Subcutaneous adipose tissue (tissue), 4 donors: Measurements from ENCODE around the gene CLDN9. TPM values are rescaled to one million over a fixed set of nuclear protein-coding genes. Genes with fewer than 3 reads are reported as not detected.

Experiments
- CTCF ChIP-seq: fragments of 450-650 bp; IDR thresholded peaks from one replicate; pipeline ENCODE4 v1.5.1; 2016; ENCODE audit warnings: low read depth, mild to moderate bottlenecking, control low read depth, antibody characterized with exemption, moderate library complexity
- total RNA-seq, 4 donors: library from RNA; depleted of rRNA; stranded (reverse); fragments of >200 nt; gene quantifications; one replicate each; pipeline ENCODE4 v1.1.0, GENCODE V29; 2016

CLDN9 gene
- total RNA-seq, 4 donors from 2014 or later: 1.3 TPM; not detected in 3

GRCh38 chr16:3051494-3051893 lies 38.8 kb downstream of the CLDN9 start:
- no peak for TF ChIP-seq CTCF

GRCh38 chr16:3054965-3055733 lies 42.4 kb downstream of the CLDN9 start:
- no peak for TF ChIP-seq CTCF

DNA sequence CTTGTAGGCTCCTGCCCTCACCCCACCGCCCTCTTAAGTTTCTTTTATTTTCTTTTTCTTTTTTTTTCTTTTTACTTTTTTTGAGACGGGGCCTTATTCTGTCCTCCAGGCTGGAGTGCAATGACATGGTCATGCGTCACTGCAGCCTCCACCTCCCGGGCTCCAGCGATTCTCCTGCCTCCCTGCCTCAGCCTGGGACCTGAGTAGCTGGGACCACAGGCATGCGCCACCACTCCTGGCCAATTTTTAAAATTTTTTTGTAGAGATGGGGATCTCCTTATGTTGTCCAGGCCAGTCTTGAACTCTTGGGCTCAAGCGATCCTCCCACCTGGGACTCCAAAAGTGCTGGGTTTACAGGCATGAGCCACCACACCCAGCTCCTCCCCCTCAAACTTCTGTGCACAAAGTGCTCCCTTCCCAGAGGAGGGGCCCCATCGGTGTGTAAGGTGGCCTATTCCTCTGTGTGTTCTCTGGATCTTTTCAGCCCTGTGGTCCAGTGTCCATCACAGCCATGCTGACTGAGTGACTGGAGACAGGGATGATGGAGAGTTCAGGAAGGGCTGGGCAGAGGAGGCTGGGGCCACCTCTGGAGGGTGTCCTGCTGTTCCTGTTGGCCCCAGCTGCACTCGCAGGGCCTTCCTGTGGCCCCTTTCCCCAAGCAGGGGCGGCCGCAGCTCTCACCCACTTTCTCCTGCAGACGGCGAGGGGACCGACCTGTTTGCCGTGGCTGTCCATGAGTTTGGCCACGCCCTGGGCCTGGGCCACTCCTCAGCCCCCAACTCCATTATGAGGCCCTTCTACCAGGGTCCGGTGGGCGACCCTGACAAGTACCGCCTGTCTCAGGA lies 43.8 kb downstream of the CLDN9 start:
- no peak for TF ChIP-seq CTCF

GRCh38 chr16:3057181-3058138 lies 44.7 kb downstream of the CLDN9 start:
- no peak for TF ChIP-seq CTCF

- TF ChIP-seq CTCF: no peak
These were observed 45.7 kb downstream of the CLDN9 start for GRCh38 chr16:3058139-3059030.

- no peak for TF ChIP-seq CTCF
These were observed 46.5 kb downstream of the CLDN9 start for GRCh38 chr16:3059041-3059722.
